ENCODE results near the gene PCK2. TPM values are rescaled to one million over a fixed set of nuclear protein-coding genes. Genes with fewer than 3 reads are reported as not detected.

The PCK2 gene
- polyA plus RNA-seq, 1 donor from 2014 or later: 1.2 TPM

- Histone ChIP-seq H3K27ac (ENCODE audit: low read length) (peak overlapping the region; percentile 100), H3F3A (ENCODE audit: insufficient read depth, low read length, poor library complexity, severe bottlenecking) (no peaks in the 10 kb centered on the region), H2AFZ (ENCODE audit: low read depth, low read length) (peak overlapping the region; percentile 94)
Observed at GRCh38 chr14:24115422-24116127, 21.5 kb downstream of the PCK2 start.

GRCh38 chr14:24116128-24116814 is 22.2 kb downstream of the PCK2 start:
- Histone ChIP-seq H4K20me1 (ENCODE audit: insufficient read depth) (no peaks in the 10 kb centered on the region), H3K27me3 (ENCODE audit: insufficient read depth, low read depth, low read length) (no peaks in the 10 kb centered on the region), H3K9me3 (ENCODE audit: low read length) (no peaks in the 10 kb centered on the region), H3K36me3 (ENCODE audit: insufficient read depth, low read length) (no peaks in the 10 kb centered on the region), H2AFZ (ENCODE audit: low read depth, low read length) (no peak overlapping the region), H3K27ac (ENCODE audit: low read length) (no peak overlapping the region), H3K4me3 (ENCODE audit: low read length) (peak overlapping the region; percentile 89), H3K9me2 (ENCODE audit: insufficient read depth, low read length) (no peaks in the 10 kb centered on the region), H3K79me2 (replicated peaks; ENCODE audit: insufficient read depth, low read length) (peaks cover 10% of the 10 kb centered on the region), H3F3A (ENCODE audit: insufficient read depth, low read length, poor library complexity, severe bottlenecking) (no peaks in the 10 kb centered on the region), H3K4me2 (ENCODE audit: low read length) (peak overlapping the region; percentile 63), H3K9ac (ENCODE audit: low read length) (peak overlapping the region; percentile 98)
- TF ChIP-seq POLR2AphosphoS5 (IDR thresholded peaks at IDR 0.05): no peak
- TF ChIP-seq RAD21 (conservative IDR thresholded peaks at IDR 0.05): no peak
- TF ChIP-seq CTCF (IDR thresholded peaks at IDR 0.05; ENCODE audit: poor library complexity, severe bottlenecking): no peak
- no peak for TF ChIP-seq REST (IDR thresholded peaks at IDR 0.05; ENCODE audit: borderline replicate concordance)
- no peak for TF ChIP-seq MXI1 (conservative IDR thresholded peaks at IDR 0.05; ENCODE audit: poor library complexity, severe bottlenecking)
- TF ChIP-seq EP300 (conservative IDR thresholded peaks at IDR 0.05; ENCODE audit: poor library complexity, severe bottlenecking): no peak
- no peak for TF ChIP-seq SMC3 (conservative IDR thresholded peaks at IDR 0.05; ENCODE audit: poor library complexity)
- no peak for TF ChIP-seq TAF1 (IDR thresholded peaks at IDR 0.05; ENCODE audit: low read depth)
- TF ChIP-seq EZH2 (IDR thresholded peaks at IDR 0.05; ENCODE audit: borderline replicate concordance, insufficient read depth, low read length, poor library complexity, severe bottlenecking): no peak

More at GRCh38 chr14:24115422-24116127, 21.5 kb downstream of the PCK2 start:
- Histone ChIP-seq H3K9me3 (ENCODE audit: low read length) (no peaks in the 10 kb centered on the region), H3K9ac (ENCODE audit: low read length) (peak overlapping the region; percentile 98), H3K4me3 (ENCODE audit: low read length) (peak overlapping the region; percentile 89), H4K20me1 (ENCODE audit: insufficient read depth) (no peaks in the 10 kb centered on the region), H3K9me2 (ENCODE audit: insufficient read depth, low read length) (no peaks in the 10 kb centered on the region), H3K27me3 (ENCODE audit: insufficient read depth, low read depth, low read length) (no peaks in the 10 kb centered on the region), H3K4me2 (ENCODE audit: low read length) (peak overlapping the region; percentile 63), H3K36me3 (ENCODE audit: insufficient read depth, low read length) (no peaks in the 10 kb centered on the region), H3K79me2 (replicated peaks; ENCODE audit: insufficient read depth, low read length) (peaks cover 10% of the 10 kb centered on the region)
- peak; percentile 18 for TF ChIP-seq RAD21 (conservative IDR thresholded peaks at IDR 0.05)
- TF ChIP-seq POLR2AphosphoS5 (IDR thresholded peaks at IDR 0.05): no peak

Measured in neural cell (in vitro differentiated cells).